SK-N-SH (cell line): ENCODE measurements around the gene CUBN.

Experiments used
- CTCF ChIP-seq: fragments of 200-600 bp; sonication (generic); IDR thresholded peaks from 2 replicates; pipeline ENCODE4 v1.6.1; 2017; ENCODE audit warnings: antibody characterized with exemption, mild to moderate bottlenecking, moderate library complexity
- FOSL2 ChIP-seq: IDR thresholded peaks from 2 replicates; pipeline ENCODE4 v1.4.0; 2012; ENCODE audit warnings: low read depth, mild to moderate bottlenecking, moderate library complexity, borderline replicate concordance
- NFIC ChIP-seq: IDR thresholded peaks from 2 replicates; pipeline ENCODE4 v1.4.0; 2012; ENCODE audit warnings: borderline replicate concordance
- POLR2AphosphoS5 ChIP-seq: IDR thresholded peaks from 2 replicates; pipeline ENCODE4 v1.6.1; 2012; ENCODE audit warnings: low read depth, low read length
- RCOR1 ChIP-seq: fragments of 150-350 bp; IDR thresholded peaks from 2 replicates; pipeline ENCODE4 v1.6.1; 2017; ENCODE audit warnings: antibody characterized with exemption, low read length
- RFX5 ChIP-seq: IDR thresholded peaks from 2 replicates; pipeline ENCODE4 v1.6.1; 2012; ENCODE audit warnings: mild to moderate bottlenecking, improper control_type of control experiment, low read length
- RXRA ChIP-seq: IDR thresholded peaks from 2 replicates; pipeline ENCODE4 v1.4.0; 2012; ENCODE audit warnings: low read depth, mild to moderate bottlenecking, borderline replicate concordance
- USF1 ChIP-seq: IDR thresholded peaks from 2 replicates; pipeline ENCODE4 v1.4.0; 2012; ENCODE audit warnings: low read depth, borderline replicate concordance
- TF ChIP-seq, protein P1 (sequence below): IDR thresholded peaks from 2 replicates; pipeline ENCODE4 v1.4.0; 2012; ENCODE audit warnings: low read depth

DNA sequence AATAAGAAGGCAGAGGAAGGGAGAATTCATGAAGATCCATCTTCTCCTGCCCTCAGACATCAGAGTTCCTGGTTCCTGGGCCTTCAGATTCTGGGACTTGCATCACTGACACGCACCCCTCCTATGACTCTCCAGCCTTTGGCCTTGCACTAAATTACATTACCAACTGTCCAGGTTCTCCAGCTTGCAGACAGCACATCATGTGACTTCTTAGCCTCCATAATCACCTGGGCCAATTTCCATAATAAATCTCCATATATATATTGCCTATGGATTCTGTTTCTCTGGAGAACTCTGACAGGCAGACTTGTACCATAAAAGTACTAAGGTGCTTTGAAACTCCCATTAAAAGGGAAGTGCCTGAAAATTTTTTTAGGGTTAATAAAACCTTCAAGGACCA is 335.6 kb downstream of the CUBN start:
- TF ChIP-seq CTCF: no peak
- no peak for TF ChIP-seq RCOR1
- TF ChIP-seq FOSL2: no peak
- TF ChIP-seq NFIC: no peak
- TF ChIP-seq POLR2AphosphoS5: no peak
- no peak for TF ChIP-seq RXRA
- no peak for TF ChIP-seq USF1
- TF ChIP-seq, protein P1, sequence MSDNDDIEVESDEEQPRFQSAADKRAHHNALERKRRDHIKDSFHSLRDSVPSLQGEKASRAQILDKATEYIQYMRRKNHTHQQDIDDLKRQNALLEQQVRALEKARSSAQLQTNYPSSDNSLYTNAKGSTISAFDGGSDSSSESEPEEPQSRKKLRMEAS: no peak
- TF ChIP-seq RFX5: no peak
